CD4-positive, alpha-beta T cell (primary cell): ENCODE measurements around the gene POFUT1. TPM values are rescaled to one million over a fixed set of nuclear protein-coding genes. Genes with fewer than 3 reads are reported as not detected.
"Not testable (repeated sequence)": the region's sequence is repeated elsewhere in the genome, so short reads cannot be mapped to it uniquely, and the experiment has no call there.

ENCODE experiments used
- ATAC-seq: fragments of 200-7000 bp; cut with Tn5 transposase; one replicate; pipeline ENCODE4 v1.10.0; 2022; ENCODE audit warnings: mild to moderate bottlenecking; ENCODE audit not compliant: poor library complexity
- CTCF ChIA-PET: fragments of 350-600 bp; sonication (Branson Sonifier 250); formaldehyde crosslinking; loops from one replicate; lab custom pipeline; 2021; ENCODE audit warnings: antibody characterized with exemption, inconsistent platforms; lab: Charles Lee
- POLR2A ChIA-PET: fragments of 350-600 bp; sonication (Branson Sonifier 250); formaldehyde crosslinking; loops from one replicate; lab custom pipeline; 2021; ENCODE audit warnings: antibody characterized with exemption, inconsistent platforms; lab: Charles Lee
- DNase-seq, 14 experiments: peaks; one replicate each; pipeline ENCODE4 v3.0.0-alpha.2; 2013 to 2020; ENCODE audit warnings: mixed read lengths in 2 of 14
- H3K27ac ChIP-seq, 2 donors: one replicate each; pipeline versions ENCODE4 v1.5.1 to v1.7.0; 2013; ENCODE audit warnings: low read length in 2 of 2, low read depth in 1 of 2, mild to moderate bottlenecking in 1 of 2
- H3K27me3 ChIP-seq, 2 experiments: 1 replicate in 1 of 2; 2 replicates in 1 of 2; pipeline versions ENCODE4 v1.6.1 to v1.7.0; 2013; ENCODE audit warnings: low read length in 2 of 2, control low read depth in 1 of 2, mild to moderate bottlenecking in 1 of 2, moderate library complexity in 1 of 2; ENCODE audit not compliant: insufficient read depth in 2 of 2, control insufficient read depth in 1 of 2
- H3K36me3 ChIP-seq: one replicate; pipeline ENCODE4 v1.6.1; 2013; ENCODE audit warnings: low read length, control low read depth; ENCODE audit not compliant: insufficient read depth
- H3K4me1 ChIP-seq: one replicate; pipeline ENCODE4 v1.6.1; 2013; ENCODE audit warnings: low read length, control low read depth; ENCODE audit not compliant: insufficient read depth
- H3K4me3 ChIP-seq: one replicate; pipeline ENCODE4 v1.5.1; 2013; ENCODE audit warnings: mild to moderate bottlenecking, low read length, moderate library complexity
- H3K9me3 ChIP-seq, 2 experiments: 1 replicate in 1 of 2; 2 replicates in 1 of 2; pipeline versions ENCODE4 v1.6.1 to v1.7.0; 2013; ENCODE audit warnings: low read length in 2 of 2, mild to moderate bottlenecking in 2 of 2, control low read depth in 1 of 2, moderate library complexity in 1 of 2; ENCODE audit not compliant: control insufficient read depth in 1 of 2, insufficient read depth in 1 of 2
- H3K27ac Mint-ChIP-seq: one replicate; pipeline ENCODE4 v1.8.0; 2020; ENCODE audit warnings: mixed read lengths
- H3K27me3 Mint-ChIP-seq: one replicate; pipeline ENCODE4 v1.8.0; 2021; ENCODE audit warnings: mixed read lengths
- H3K36me3 Mint-ChIP-seq: one replicate; pipeline ENCODE4 v1.8.0; 2021; ENCODE audit warnings: low read depth, mixed read lengths
- H3K4me1 Mint-ChIP-seq: one replicate; pipeline ENCODE4 v1.8.0; 2021; ENCODE audit warnings: low read depth, mixed read lengths
- H3K4me3 Mint-ChIP-seq: one replicate; pipeline ENCODE4 v1.8.0; 2020; ENCODE audit warnings: mild to moderate bottlenecking, mixed read lengths
- H3K9me3 Mint-ChIP-seq: one replicate; pipeline ENCODE4 v1.8.0; 2020; ENCODE audit warnings: mixed read lengths
- CTCF ChIP-seq: fragments of 200-600 bp; IDR thresholded peaks from one replicate; pipeline ENCODE4 v1.8.0; 2022; ENCODE audit warnings: antibody characterized with exemption, mild to moderate bottlenecking
- intact Hi-C, 2 experiments: fragments of 100-400 bp; cut with DNase I in 1 of 2; cut with micrococcal nuclease in 1 of 2; formaldehyde crosslinking; loops; one replicate each; pipeline versions ENCODE4 v1.15.1 to v1.9.0; 2023 to 2025; cut with DNase I, micrococcal nuclease
- total RNA-seq, 174 experiments: library from RNA in 2 of 174; stranded (reverse) in 2 of 174; gene quantifications; one replicate each; pipeline ENCODE4 v1.2.3 and lab custom pipeline; 2021 to 2026

POFUT1 gene
- total RNA-seq, 2 experiments from 2014 or later = 7.5 to 8.8 TPM

- intact Hi-C loops = no loop called here
- no peak overlapping the region for H3K4me3 ChIP-seq
- H3K36me3 ChIP-seq = peaks cover 43% of the 10 kb centered on the region
- no peaks in the 10 kb centered on the region for H3K9me3 ChIP-seq
- ATAC-seq = no peak
- H3K9me3 Mint-ChIP-seq = no peaks in the 10 kb centered on the region
- no peaks in the 10 kb centered on the region for H3K27me3 Mint-ChIP-seq
- H3K27me3 ChIP-seq = no peaks in the 10 kb centered on the region
- H3K27ac ChIP-seq = no peak overlapping the region
- peaks cover 13% of the 10 kb centered on the region for H3K4me1 ChIP-seq
- ChIA-PET POLR2A (no interaction called here), CTCF (no interaction called here)
- TF ChIP-seq CTCF = no peak
- DNase-seq = no peak
- peaks cover 51% of the 10 kb centered on the region for H3K36me3 Mint-ChIP-seq
- H3K4me3 Mint-ChIP-seq = no peak overlapping the region
- H3K4me1 Mint-ChIP-seq = peaks cover 38% of the 10 kb centered on the region
- no peak overlapping the region for H3K27ac Mint-ChIP-seq
Measured at GRCh38 chr20:32193996-32194395, 13.7 kb upstream of the POFUT1 start.

GRCh38 chr20:32195581-32195980 lies 12.1 kb upstream of the POFUT1 start:
- no peaks in the 10 kb centered on the region for H3K27me3 Mint-ChIP-seq
- TF ChIP-seq CTCF = no peak
- CTCF ChIA-PET = no interaction called here
- peaks cover 1% of the 10 kb centered on the region for H3K4me1 ChIP-seq
- DNase-seq = no peak
- peaks cover 54% of the 10 kb centered on the region for H3K36me3 ChIP-seq
- peaks cover 64% of the 10 kb centered on the region for H3K36me3 Mint-ChIP-seq
- POLR2A ChIA-PET = no interaction called here
- H3K27ac Mint-ChIP-seq = no peak overlapping the region
- no peak for ATAC-seq
- no peak overlapping the region for H3K4me3 Mint-ChIP-seq
- H3K4me3 ChIP-seq = no peak overlapping the region
- no peaks in the 10 kb centered on the region for H3K27me3 ChIP-seq
- no peak overlapping the region for H3K27ac ChIP-seq
- no peaks in the 10 kb centered on the region for H3K9me3 ChIP-seq
- intact Hi-C loops = no loop called here
- H3K4me1 Mint-ChIP-seq = peaks cover 31% of the 10 kb centered on the region
- H3K9me3 Mint-ChIP-seq = no peaks in the 10 kb centered on the region

GRCh38 chr20:32196613-32197012 lies 11.1 kb upstream of the POFUT1 start:
- H3K4me3 Mint-ChIP-seq, DNase-seq, H3K9me3 Mint-ChIP-seq, H3K4me3 ChIP-seq, H3K27ac Mint-ChIP-seq, H3K27me3 ChIP-seq, CTCF ChIA-PET, H3K4me1 ChIP-seq, POLR2A ChIA-PET, H3K27ac ChIP-seq, intact Hi-C loops, ATAC-seq, H3K9me3 ChIP-seq, H3K27me3 Mint-ChIP-seq: not testable (repeated sequence)
- H3K36me3 ChIP-seq = peaks cover 63% of the 10 kb centered on the region
- Mint-ChIP-seq H3K36me3 (peaks cover 74% of the 10 kb centered on the region), H3K4me1 (peaks cover 26% of the 10 kb centered on the region)

- H3K9me3 Mint-ChIP-seq, ATAC-seq, DNase-seq, CTCF ChIA-PET, H3K4me3 ChIP-seq, H3K9me3 ChIP-seq, H3K4me3 Mint-ChIP-seq, intact Hi-C loops, H3K27ac ChIP-seq, H3K4me1 ChIP-seq, H3K27me3 ChIP-seq, H3K27me3 Mint-ChIP-seq, POLR2A ChIA-PET: not testable (repeated sequence)
- H3K36me3 ChIP-seq = peaks cover 68% of the 10 kb centered on the region
- H3K27ac Mint-ChIP-seq = peak overlapping the region; percentile 19
- peaks cover 26% of the 10 kb centered on the region for H3K4me1 Mint-ChIP-seq
- H3K36me3 Mint-ChIP-seq = peaks cover 80% of the 10 kb centered on the region
Measured at GRCh38 chr20:32197136-32197535, 10.5 kb upstream of the POFUT1 start.
